ENCODE data around the gene PRPF6. TPM values are rescaled to one million over a fixed set of nuclear protein-coding genes. Genes with fewer than 3 reads are reported as not detected.
A peak's percentile ranks its signal among the peaks of the same experiment; 100 is the strongest.

PRPF6 gene
- total and polyA plus RNA-seq, 8 donors, result 49.8 to 85.4 (median 80.3) TPM

DNA sequence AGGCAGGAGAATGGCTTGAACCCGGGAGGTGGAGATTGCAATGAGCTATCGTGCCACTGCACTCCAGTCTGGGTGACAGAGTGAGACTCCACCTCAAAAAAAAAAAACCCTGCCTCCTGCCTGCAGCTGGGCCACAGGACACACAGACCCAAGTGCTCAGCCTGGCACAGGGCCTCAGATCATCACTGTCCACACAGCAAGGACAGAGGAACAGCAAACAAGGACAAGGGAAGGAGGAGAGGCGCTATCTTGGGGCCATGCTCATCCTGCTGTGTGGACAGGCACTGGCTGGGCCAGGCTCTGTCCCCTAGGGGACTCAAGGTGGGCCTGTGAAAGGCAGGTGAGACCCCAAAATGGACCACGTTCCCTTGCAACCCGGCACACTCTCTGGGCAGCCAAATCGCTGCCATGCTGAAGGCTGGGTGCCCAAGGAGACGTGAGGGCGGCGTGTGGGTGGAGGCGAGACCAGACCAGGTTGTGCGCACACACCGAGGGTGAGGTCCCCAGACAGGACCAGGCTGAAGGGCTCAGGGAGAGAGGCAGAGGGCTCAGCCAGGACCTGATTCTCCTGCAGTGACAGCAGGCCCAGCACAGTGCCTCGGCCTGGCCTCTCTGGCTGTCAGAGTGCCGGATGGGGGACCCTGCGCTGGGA is 33.8 kb upstream of the PRPF6 start:
- DNase-seq (peak in 1 of 4 donors; percentile 55), ATAC-seq (no peak)
- TF ChIP-seq, protein P1, sequence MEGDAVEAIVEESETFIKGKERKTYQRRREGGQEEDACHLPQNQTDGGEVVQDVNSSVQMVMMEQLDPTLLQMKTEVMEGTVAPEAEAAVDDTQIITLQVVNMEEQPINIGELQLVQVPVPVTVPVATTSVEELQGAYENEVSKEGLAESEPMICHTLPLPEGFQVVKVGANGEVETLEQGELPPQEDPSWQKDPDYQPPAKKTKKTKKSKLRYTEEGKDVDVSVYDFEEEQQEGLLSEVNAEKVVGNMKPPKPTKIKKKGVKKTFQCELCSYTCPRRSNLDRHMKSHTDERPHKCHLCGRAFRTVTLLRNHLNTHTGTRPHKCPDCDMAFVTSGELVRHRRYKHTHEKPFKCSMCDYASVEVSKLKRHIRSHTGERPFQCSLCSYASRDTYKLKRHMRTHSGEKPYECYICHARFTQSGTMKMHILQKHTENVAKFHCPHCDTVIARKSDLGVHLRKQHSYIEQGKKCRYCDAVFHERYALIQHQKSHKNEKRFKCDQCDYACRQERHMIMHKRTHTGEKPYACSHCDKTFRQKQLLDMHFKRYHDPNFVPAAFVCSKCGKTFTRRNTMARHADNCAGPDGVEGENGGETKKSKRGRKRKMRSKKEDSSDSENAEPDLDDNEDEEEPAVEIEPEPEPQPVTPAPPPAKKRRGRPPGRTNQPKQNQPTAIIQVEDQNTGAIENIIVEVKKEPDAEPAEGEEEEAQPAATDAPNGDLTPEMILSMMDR (IDR thresholded peaks at IDR 0.05), result no peak
- Histone ChIP-seq H3K27ac (no peak overlapping the region), H3K4me3 (no peak overlapping the region), H3K36me3 (peaks cover 0 to 41% of the 10 kb centered on the region in 2 donors), H3K27me3 (no peaks in the 10 kb centered on the region), H3K9me3 (no peaks in the 10 kb centered on the region), H3K4me1 (peaks cover 19 to 69% of the 10 kb centered on the region in 2 donors)
- intact Hi-C loops (cut with DNase I), result no loop called here

- Histone ChIP-seq H3K9me3 (no peaks in the 10 kb centered on the region), H3K4me3 (no peak overlapping the region), H3K4me1 (peaks cover 19 to 67% of the 10 kb centered on the region in 2 donors), H3K36me3 (peaks cover 0 to 45% of the 10 kb centered on the region in 2 donors), H3K27ac (peak overlapping the region in 1 of 2 donors; percentile 20), H3K27me3 (no peaks in the 10 kb centered on the region)
- intact Hi-C loops (cut with DNase I), result no loop called here
- ATAC-seq (no peak), DNase-seq (peak in 1 of 4 donors; percentile 79)
- TF ChIP-seq, protein P1 (IDR thresholded peaks at IDR 0.05), result no peak
Observed at GRCh38 chr20:63947638-63948456, 33.1 kb upstream of the PRPF6 start.

- ATAC-seq, result no peak
- Histone ChIP-seq H3K9me3 (no peaks in the 10 kb centered on the region), H3K4me1 (peaks cover 26 to 81% of the 10 kb centered on the region in 2 donors), H3K36me3 (peaks cover 0 to 15% of the 10 kb centered on the region in 2 donors), H3K4me3 (no peak overlapping the region), H3K27me3 (no peaks in the 10 kb centered on the region), H3K27ac (peak overlapping the region in 1 of 2 donors; percentile 15)
- TF ChIP-seq, protein P1 (IDR thresholded peaks at IDR 0.05), result no peak
- DNase-seq, result peak in 1 of 4 donors; percentile 66
- intact Hi-C loops (cut with DNase I), result no loop called here
Observed at GRCh38 chr20:63950701-63951397, 30.1 kb upstream of the PRPF6 start.

GRCh38 chr20:63951398-63952209 is 29.3 kb upstream of the PRPF6 start:
- intact Hi-C loops (cut with DNase I), result no loop called here
- DNase-seq (peak in 1 of 4 donors; percentile 72), ATAC-seq (no peak)
- H3K27ac ChIP-seq, result peak overlapping the region in 1 of 2 donors; percentile 15
- H3K4me1 ChIP-seq, result peaks cover 26 to 82% of the 10 kb centered on the region in 2 donors
- H3K4me3 ChIP-seq, result no peak overlapping the region
- TF ChIP-seq, protein P1 (IDR thresholded peaks at IDR 0.05), result no peak
- H3K9me3 ChIP-seq, result no peaks in the 10 kb centered on the region
- H3K36me3 ChIP-seq, result peaks cover 0 to 9% of the 10 kb centered on the region in 2 donors
- no peaks in the 10 kb centered on the region for H3K27me3 ChIP-seq
